Measurements from ENCODE around the gene AGBL4.

AGBL4 gene

DNA sequence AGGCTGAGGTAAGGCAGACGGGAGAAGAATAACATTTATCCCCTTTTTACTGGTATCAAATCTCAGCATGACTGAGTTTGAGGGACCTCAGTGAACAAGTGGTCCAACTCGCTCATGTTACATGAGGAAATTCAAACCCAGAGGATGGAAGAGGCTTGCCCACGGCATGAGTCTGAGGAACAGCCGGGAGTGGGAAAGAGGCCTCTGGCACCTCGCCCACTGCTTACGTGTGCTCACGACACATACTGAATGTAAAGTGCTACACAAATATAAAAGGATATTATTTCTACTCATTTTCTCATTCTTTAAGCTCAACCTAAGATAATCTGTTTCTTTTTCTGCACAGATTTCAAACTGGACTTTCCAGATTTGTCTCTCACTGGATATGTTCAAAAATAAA lies 1261.8 kb downstream of the AGBL4 start:
- DNase-seq (ENCODE audit: low spot score) = no peak

- DNase-seq (ENCODE audit: low spot score) = no peak
Observed at GRCh38 chr1:48761411-48761810, 1262.3 kb downstream of the AGBL4 start.

DNA sequence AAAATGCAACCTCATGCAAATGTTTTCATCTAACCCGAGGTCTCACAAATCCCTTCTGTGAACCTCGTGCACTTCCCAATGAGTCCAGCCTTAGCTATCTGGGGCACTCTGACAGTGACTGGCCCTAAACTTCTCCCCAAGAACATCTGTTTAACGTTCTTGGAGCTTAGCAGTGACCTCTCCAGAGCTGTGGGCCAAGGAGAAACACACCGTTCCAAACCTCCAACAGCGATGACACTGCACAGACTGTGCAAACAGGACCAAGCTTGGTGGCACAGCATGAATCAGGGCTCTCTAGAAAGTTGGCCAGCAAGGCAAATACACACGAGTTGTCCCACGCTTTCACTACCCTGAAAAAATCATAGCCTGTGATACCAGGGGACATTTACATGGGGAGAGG lies 1262.9 kb downstream of the AGBL4 start:
- no peak for DNase-seq (ENCODE audit: low spot score)

DNA sequence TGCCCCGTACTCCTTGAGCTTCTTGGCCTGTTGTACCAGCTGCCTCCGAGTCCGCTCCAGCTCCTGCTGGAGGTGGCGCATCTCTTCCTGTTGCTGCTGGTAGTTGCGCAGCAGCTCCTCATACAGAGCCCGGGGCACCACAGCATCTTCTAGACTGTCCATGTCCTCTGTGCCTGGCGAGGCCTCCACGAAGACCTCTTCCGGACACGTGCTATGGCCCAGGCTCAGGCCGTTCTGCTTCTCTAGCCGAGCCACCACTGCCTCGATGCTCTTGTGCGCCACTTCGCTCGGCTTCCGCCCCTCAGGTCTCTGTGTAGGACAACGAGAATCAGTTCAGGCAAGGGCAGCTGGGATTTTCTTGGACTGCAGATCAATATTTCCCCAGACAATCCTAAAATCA lies 1264.8 kb downstream of the AGBL4 start:
- no peak for DNase-seq (ENCODE audit: low spot score)

DNA sequence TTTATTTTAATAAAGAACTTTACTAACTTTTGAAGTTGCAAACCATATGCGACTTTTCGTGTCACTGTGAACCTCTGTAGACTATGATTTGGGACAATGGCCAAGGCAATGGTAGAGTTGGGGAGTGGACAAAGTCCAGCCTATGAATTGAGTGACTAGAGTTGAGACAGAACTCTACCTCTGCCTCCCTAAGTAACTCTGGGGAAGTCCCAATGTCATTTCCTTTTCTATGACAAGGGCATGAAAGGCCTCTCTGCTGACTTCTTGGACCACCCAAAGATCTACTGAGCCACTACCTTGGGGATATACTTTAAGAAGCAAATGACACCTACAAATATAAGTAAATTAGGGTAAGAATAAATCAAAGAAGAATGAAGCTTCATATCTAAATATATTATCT lies 1266.4 kb downstream of the AGBL4 start:
- no peak for DNase-seq (ENCODE audit: low spot score)

DNA sequence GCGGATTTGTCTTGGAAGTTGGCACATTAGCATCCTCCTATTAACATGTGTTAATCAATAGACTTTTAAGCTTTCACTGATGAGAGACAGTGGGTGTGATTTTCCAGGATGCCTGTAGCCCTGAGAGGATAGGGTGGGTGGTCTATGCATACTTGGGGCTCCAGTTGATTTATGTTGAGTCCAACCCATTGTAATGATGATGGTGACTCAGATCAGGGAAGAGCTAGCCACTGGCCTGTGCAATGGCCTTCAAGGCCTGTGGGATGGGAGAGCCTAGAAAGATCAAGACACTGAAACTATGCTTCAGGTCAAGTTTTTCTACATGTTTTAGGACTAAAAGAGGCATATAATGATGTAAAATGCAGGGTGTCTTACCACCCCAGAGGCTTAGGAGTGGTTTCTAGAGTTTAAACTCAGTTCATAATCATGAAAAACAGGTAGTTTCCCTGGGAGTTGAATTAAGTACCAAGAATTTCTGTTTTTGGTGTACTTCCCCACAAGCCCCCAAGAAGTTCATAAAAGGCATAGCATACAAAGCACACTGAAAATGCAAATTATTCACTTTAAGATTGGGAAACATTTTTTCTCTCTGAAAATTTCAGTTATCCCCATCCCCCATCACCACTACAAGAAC lies 1267.0 kb downstream of the AGBL4 start:
- DNase-seq (ENCODE audit: low spot score) = no peak

GRCh38 chr1:48753293-48753692 lies 1270.5 kb downstream of the AGBL4 start:
- no peak for DNase-seq (ENCODE audit: low spot score)

DNA sequence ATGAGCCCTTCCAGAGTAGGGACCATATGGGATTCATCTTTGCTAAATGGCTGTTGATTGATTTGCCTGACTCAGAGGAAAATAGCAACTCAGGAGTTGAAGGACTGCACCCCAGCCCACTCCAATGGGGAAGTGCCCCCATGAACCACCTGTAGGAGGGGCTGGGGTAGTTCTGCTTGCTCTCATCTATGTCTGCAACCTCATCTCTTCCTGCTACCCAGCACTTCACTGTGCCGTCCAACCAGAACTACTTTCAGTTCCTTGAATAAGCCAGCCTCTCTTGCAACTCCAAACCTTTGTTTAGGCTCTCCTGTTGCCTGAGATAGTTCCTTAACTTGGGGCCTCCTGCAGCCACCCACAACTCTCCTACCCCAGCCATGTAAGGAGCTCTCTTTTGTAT lies 1273.6 kb downstream of the AGBL4 start:
- DNase-seq (ENCODE audit: low spot score) = no peak

- no peak for DNase-seq (ENCODE audit: low spot score)
Observed at GRCh38 chr1:48749068-48749467, 1274.7 kb downstream of the AGBL4 start.

DNA sequence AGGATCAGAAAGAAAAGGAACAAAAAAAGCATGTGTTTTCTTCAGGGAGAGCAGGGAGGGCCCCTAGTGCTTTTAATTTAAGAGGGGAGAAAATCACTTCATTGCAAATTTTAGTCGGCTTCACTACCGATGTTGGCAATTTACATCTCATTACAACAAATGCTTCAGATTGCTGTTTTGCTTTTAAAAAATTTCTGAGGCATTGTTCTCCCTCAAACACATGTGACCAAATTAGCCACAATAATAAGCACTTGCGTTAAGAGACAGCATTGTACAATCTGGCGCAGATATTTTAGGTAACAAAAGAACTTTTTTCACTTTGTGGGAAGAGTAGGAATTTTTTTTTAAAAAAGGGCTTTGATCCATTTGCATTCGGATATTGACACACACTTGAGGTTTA lies 1276.8 kb downstream of the AGBL4 start:
- no peak for DNase-seq (ENCODE audit: low spot score)

- DNase-seq (ENCODE audit: low spot score) = no peak
Observed at GRCh38 chr1:48744032-48744431, 1279.7 kb downstream of the AGBL4 start.

DNA sequence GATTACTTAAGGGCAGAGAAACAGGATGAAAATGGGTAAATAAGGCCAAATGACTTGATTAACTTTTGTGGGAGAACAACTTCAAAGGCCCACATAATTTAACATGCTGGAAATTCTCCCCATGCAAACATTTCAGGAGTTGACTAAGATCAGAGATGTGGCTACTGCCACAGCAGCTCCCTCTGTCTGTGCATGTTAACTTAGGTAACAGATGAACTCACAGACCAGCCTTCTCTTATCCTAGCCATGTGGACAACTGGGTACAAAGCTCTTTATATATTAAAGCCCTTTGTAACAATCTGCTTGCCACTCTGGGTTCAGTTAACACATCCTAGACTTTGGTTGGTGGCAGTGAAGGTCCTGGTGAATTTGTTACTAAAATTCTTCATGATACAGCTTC lies 1280.3 kb downstream of the AGBL4 start:
- no peak for DNase-seq (ENCODE audit: low spot score)

GRCh38 chr1:48741380-48741779 lies 1282.4 kb downstream of the AGBL4 start:
- DNase-seq (ENCODE audit: low spot score) = no peak

- no peak for DNase-seq (ENCODE audit: low spot score)
Observed at GRCh38 chr1:48740621-48741020, 1283.1 kb downstream of the AGBL4 start.

DNA sequence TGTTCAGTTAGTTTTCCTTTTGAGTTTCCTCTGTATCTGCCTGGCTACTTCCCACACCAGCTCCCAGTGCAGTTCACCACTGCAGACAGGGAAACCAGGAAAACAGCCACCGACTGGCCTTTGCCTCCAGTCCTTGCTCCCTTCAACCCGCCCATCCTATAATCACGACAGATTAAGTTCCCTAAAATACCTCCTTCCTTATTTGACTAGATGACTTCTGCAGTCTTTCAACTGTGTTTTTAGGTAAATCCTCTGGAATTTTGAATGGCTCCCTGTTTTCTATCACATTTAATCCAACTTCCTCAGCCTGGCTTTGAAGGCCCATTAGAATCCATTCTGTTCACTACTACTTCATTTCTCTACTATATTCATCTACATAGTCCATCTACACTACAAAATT lies 1284.7 kb downstream of the AGBL4 start:
- no peak for DNase-seq (ENCODE audit: low spot score)

DNA sequence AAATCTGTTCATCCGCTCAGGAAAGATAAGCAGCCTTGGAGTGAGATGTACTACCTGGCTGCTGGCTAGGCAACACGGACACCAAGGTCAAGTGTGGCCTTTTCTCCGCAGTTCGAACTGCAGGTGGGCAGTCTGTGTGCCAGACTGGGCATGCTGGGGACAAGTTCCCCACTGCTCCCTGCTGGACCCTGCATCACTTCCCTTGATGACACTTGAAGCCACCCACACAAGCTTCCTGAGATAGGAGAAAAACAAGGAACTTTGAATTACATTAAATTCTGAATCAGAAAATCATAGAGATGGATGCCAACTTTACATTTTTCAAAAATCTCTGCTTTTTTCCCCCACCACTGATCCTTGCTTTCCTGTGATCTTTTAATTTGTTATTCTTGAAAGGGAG lies 1285.4 kb downstream of the AGBL4 start:
- DNase-seq (ENCODE audit: low spot score) = no peak

DNA sequence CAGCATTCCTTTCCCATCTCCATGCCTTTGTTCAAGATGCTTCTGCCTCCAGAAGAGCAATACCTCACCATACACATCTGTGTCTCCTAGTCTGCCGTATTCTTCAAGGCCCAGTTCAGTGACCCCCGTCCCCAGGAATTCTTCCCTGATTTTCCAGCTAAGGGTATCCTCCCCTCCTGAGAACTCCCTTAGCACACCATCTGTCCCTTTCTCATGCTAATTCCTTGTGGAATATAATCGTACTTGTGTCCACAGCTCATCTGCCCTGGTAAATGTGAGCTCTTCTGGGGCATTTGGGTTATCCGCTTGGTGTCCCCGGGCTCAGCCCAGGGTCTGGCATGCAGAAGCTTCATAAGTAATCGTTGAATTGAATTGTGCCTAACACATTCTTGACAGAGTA lies 1288.0 kb downstream of the AGBL4 start:
- DNase-seq (ENCODE audit: low spot score) = no peak

GRCh38 chr1:48730164-48730910 lies 1293.4 kb downstream of the AGBL4 start:
- DNase-seq (ENCODE audit: low spot score) = no peak

DNA sequence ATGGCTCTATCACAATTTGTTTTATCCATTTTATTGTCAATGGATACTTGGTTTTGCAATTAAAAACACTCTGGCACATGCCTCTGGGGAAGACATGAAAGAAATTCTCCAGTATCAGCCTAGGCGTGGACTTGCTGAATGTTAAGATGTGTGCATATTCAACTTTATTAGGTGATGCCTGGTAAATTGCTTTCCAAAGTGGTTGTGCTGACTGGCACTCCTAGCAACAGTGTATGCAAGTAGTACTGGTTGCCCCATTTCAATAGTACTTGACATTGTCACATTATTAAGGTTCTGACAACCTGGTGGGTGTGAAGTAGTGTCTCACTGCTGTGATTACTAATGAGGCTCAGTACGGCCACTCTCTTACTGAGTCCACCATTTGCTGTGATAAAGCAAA lies 1295.2 kb downstream of the AGBL4 start:
- no peak for DNase-seq (ENCODE audit: low spot score)

GRCh38 chr1:48726557-48727215 lies 1297.1 kb downstream of the AGBL4 start:
- DNase-seq (ENCODE audit: low spot score) = no peak

- no peak for DNase-seq (ENCODE audit: low spot score)
Observed at GRCh38 chr1:48726139-48726538, 1297.6 kb downstream of the AGBL4 start.

GRCh38 chr1:48725341-48726046 lies 1298.3 kb downstream of the AGBL4 start:
- no peak for DNase-seq (ENCODE audit: low spot score)

DNA sequence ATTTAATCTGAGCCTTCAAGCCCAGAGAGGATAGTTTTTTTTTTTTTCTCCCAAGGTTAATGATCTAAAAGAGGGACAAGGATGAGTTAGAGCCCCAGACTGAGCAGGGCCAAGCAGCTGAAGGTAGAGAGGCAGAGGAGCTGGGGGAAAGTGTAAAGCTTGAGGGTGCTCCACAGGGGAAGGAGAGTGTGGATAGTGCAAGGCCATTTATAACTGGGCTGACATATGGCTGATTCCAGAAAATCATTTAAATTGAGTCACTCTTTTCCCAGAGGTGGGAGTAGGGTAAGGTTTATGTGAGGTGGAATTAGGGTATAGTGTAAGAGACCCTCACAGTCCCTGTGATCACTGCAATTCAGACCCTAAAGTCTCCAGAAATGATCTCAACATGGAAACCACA lies 1302.8 kb downstream of the AGBL4 start:
- no peak for DNase-seq (ENCODE audit: low spot score)

Measured in hepatic stellate cell (primary cell).